CD4-positive, alpha-beta T cell treated with Interleukin-15 for 1 hour (primary cell): Measurements from ENCODE around the gene CCL16.

Experiments used
- DNase-seq: peaks from one replicate; pipeline ENCODE4 v3.0.0-alpha.2; 2020

The CCL16 gene

DNA sequence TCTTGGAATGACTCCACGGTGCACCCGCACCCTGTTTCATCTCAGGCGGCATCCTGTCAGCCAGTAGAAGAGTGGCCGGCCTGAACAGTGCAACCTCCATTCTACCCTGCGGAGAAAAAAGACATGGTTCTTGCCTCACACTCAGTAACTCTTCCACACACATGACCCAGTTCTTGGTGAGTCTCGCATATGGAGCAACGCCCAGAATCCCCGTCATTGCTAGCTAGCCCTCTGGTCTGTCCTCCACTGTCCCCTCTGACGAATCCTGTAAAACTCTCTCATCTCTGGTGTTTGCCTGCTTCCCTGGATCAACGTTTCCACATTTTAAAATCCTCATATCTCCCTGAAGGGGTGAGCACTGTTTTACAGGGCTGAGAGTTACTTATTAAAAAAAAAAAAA is 46.5 kb downstream of the CCL16 start:
- DNase-seq: no peak

DNA sequence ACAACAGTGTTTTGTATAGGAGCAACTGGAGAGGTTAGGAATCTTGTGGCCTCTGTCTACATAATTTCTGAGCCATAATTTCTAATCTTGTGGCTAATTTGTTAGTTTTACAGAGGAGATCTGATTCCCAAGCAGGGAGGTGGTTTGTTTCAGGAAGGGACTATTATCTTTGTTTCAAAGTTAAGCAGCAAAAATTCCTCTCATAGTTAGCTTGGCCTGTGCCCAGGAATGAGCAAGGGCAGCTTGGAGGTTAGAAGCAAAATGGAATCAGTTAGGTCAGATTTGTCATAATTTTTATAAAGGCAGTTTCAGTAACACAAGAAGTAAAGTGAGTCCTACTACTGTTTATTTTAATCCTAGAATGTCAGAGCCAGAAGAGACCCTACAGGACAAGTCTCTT is 48.7 kb downstream of the CCL16 start:
- DNase-seq: no peak

DNA sequence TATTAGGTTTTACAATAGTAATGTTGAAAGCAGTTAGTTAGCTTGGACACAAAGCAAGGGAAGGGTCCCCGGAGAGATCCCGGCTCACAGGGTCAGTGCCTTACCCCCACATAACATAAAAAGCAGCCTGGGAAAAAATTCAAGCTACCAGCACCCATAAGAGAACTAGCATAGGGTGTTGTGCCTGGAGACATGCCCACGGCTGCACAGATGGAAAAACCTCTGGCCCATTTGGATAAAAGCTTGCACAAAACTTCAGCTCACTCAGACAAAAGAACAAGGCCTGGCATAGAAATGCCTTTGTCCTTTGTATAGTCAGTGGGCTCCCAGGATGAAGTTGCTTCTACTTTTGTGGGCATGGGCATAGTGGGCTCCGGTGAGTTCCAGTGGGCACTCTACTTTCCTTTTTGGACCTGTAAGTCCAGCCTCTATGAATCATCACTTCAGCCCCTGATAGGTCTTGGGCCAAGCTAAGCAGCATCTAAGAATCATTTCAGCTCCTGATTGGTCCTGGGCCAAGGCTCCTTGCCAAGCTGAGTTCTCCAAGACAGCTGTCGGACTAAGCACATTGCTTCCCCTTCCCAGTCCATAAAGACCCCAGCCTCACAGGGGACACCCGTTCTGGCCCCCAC is 49.4 kb downstream of the CCL16 start:
- DNase-seq: no peak

DNA sequence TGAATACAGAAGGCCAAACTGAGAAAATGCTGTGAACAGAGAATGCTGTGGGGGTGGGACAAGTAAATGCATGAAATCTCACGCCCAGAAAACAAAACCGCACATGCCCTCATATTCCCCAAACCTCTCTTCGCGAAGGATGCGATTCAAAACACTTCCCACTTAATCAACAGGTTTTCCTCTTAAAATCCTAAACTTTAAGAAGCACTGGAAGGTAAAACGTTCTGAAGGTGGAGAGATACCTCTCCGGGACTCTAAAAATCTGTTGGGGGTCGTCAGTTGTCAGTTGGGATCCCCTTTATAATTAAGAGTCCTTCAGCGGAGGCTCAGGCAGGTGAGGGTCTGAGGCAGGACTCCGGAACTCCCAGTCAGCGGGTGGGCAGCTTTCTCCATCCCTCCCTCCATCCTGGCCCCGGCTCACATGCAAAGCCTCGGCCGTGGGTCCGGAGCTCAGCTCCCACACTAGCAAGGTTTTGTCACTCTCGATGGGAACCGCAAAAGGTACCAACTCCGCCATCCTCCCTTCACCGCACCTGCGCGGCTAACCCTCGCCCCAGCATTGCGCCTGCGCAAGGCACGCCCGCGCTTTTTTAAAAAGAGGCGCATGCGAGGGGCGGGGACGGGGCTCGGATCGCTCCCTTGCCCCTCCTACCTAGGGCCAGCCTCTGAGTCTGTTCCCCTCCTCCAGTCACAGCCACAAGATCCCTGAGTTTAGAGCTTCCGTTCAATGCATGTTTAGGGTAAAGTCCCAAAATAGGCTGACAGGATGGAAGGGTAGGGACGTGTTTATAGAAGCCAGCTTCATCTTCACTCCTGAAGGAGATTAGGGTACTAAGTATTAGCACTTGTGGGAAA is 50.9 kb downstream of the CCL16 start, which contains the start of gene RDM1:
Gene RDM1 (minus strand): TSS at position 563 of the 855 bp plus-strand sequence. CDS start 46 bp downstream, at position 517.
- peak; percentile 76 for DNase-seq

DNA sequence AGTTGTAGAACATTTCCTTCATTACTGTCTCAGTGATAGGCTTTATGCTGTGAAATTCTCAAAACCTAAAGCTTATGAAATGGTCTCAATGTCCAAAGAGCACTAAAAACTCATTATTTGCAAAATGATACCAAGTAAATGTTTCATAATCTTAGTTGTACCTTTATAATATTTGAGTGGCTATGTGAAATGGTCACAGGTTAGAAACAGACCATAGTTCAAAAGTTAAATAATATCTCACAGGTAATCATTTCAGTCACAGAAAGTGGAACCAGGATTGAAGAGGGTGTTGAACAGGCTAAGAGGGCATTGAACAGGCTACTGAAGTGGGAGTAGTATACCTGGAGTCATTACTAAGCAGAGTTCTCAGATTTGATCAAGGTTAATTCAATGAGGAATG is 53.6 kb downstream of the CCL16 start:
- DNase-seq: no peak
